Mesenteric fat pad (tissue), 1 donor: ENCODE measurements around the gene TCF25. TPM values are rescaled to one million over a fixed set of nuclear protein-coding genes. Genes with fewer than 3 reads are reported as not detected.
"Not testable (repeated sequence)": the region's sequence is repeated elsewhere in the genome, so short reads cannot be mapped to it uniquely, and the experiment has no call there.

Experiments used
- DNase-seq: peaks from one replicate; pipeline ENCODE4 v3.0.0-alpha.2; 2020; ENCODE audit warnings: low spot score
- long read RNA-seq: library from polyadenylated mRNA; unstranded; transcript quantifications from one replicate; pipeline ENCODE4 v2.0.0, GENCODE V29; 2020
- total RNA-seq: library from RNA; stranded (reverse); fragmentation: NEBNext Ultra II Directional; extraction: Animal tissue kit (Norgen Biotek cat#: 25700); gene quantifications from one replicate; pipeline ENCODE4 v1.2.1, GENCODE V29; 2021
- donor health status: DM: yes; HTN: yes; CAD: no.

TCF25 gene, protein sequence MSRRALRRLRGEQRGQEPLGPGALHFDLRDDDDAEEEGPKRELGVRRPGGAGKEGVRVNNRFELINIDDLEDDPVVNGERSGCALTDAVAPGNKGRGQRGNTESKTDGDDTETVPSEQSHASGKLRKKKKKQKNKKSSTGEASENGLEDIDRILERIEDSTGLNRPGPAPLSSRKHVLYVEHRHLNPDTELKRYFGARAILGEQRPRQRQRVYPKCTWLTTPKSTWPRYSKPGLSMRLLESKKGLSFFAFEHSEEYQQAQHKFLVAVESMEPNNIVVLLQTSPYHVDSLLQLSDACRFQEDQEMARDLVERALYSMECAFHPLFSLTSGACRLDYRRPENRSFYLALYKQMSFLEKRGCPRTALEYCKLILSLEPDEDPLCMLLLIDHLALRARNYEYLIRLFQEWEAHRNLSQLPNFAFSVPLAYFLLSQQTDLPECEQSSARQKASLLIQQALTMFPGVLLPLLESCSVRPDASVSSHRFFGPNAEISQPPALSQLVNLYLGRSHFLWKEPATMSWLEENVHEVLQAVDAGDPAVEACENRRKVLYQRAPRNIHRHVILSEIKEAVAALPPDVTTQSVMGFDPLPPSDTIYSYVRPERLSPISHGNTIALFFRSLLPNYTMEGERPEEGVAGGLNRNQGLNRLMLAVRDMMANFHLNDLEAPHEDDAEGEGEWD
- 156 TPM for total RNA-seq
- long read RNA-seq, transcript TCF25-203 (2 exons, 981 nt), result minor isoform, 8 of 388 reads
- long read RNA-seq, transcript TCF25-202 (19 exons, 2,377 nt), result minor isoform, 5 of 388 reads
- long read RNA-seq, transcript TCF25-201 (18 exons, 2,233 nt), result major isoform, 207 of 388 reads
- long read RNA-seq, transcript TCF25-220 (2 exons, 1,535 nt), result minor isoform, 5 of 388 reads
- long read RNA-seq, partial matches to known transcripts, result 58 of 388 reads
- long read RNA-seq, other reads (novel, unspliced or antisense), result 103 of 388 reads

DNA sequence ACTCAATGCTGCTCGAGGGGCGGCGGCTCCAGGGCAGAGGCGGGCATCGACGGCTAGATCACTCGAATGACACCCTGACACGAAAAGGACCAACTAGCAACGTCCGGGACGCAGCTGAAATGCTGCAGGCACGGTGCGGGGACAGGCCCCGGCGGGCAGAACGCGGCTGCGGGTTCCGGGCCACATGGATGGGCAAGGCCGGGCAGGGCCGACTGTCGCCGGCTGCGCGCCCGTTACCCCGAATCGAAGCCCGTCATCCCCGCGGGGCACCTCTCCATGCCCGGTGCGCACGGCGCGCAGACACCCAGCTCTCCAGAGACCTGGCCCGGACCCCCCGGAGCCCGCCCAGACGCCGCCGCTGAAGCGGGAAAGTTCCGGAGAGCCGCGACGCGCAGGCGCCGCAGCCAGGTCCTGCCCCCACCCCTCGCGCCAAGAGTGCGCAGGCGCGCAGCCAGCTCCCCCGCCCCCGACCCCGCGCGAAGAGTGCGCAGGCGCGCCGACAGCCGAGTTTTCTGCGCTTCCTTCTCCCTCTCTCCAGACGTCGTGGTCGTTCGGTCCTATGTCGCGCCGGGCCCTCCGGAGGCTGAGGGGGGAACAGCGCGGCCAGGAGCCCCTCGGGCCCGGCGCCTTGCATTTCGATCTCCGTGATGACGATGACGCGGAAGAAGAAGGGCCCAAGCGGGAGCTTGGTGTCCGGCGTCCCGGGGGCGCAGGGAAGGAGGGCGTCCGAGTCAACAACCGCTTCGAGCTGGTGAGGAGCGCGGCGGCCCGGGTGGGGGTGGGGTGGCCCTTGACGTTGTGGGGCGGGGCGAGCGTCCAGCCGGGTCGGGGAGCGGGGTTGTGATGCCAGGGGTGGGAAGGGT is at the start of gene TCF25:
Gene TCF25, plus strand, starts transcription at position 484 of the 863 bp plus-strand sequence. Its CDS starts 76 bp downstream, at position 560.
- DNase-seq, result peak; percentile 96

DNA sequence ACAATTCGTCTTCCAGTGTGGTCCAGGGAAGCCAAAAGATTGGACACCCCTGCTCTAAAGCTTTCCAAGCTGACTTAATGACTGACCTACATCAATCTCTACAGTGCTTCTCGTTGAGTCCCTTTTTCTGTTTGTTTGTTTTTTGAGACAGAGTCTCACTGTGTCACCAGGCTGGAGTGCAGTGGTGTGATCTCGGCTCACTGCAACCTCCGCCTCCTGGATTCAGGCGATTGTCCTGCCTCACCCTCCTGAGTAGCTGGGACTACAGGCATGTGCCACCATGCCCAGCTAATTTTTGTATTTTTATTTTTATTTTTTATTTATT is 49.6 kb upstream of the TCF25 start:
- DNase-seq, result not testable (repeated sequence)

DNA sequence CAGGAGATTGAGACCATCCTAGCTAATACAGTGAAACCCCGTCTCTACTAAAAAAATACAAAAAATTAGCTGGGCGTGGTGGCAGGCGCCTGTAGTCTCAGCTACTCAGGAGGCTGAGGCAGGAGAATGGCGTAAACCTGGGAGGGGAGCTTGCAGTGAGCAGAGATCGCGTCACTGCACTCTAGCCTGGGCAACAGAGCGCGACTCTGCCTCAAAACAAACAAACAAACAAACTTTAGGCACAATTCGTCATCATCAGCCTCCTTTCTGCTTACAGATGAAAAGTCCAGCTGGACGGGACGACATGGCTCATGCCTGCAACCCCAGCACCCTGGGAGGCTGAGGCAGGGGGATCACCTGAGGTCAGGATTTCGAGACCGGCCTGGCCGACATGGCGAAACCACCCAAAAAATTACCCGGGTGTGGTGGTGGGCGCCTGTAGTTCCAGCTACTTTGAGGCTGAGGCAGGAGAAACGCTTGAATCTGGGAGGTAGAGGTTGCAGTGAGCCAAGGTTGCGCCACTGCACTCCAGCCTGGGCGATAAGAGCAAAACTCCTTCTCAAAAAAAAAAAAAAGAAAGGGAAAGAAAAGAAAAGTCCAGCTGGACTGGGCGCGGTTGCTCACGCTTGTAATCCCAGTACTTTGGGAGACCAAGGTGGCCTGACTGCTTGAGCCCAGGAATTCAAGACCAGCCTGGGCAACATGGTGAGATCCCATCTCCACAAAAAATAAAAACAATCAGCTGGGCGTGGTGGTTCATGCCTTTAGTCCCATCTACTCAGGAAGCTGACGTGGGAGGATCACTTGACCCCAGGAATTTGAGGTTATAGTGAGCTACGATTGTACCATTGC is 46.6 kb upstream of the TCF25 start:
- no peak for DNase-seq

DNA sequence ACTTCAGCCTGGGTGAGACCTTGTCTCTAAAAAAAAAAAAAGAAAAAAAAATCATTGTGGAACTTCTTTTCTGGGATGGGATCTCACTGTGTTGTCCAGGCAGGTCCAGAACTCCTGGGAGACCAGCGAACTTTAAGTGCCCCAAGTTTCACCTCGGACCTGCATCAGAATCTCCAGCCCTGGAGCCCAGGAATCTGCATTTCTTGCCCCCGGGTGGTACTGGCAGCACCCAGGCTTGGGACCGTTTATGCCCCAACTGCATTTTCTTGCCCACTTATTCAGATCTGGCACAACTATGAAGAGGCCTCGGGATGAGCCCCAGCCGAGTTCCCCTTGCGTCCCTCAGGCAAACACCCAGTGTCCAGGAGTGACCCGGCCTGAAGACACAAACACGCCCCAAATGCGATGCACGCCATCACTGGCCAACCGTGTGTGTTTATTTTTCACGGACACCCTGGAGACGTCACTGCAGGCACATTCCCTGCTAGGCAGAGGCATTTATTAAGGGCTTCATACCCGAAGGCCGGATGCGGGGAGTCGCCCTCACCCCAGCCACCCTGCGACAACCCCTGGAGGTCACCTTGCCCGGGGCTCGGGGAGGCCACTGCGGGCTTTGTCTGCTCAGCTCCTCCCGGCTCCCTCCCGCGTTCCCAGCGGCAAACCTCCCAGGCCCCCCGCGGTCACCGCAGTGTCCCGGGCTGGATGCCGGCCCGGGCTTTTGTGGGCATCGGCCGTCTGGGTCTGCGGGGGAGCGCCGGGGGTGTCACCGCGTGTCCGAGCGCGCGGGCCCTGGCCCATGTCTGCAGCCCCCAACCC is 45.8 kb upstream of the TCF25 start:
- DNase-seq, result no peak

DNA sequence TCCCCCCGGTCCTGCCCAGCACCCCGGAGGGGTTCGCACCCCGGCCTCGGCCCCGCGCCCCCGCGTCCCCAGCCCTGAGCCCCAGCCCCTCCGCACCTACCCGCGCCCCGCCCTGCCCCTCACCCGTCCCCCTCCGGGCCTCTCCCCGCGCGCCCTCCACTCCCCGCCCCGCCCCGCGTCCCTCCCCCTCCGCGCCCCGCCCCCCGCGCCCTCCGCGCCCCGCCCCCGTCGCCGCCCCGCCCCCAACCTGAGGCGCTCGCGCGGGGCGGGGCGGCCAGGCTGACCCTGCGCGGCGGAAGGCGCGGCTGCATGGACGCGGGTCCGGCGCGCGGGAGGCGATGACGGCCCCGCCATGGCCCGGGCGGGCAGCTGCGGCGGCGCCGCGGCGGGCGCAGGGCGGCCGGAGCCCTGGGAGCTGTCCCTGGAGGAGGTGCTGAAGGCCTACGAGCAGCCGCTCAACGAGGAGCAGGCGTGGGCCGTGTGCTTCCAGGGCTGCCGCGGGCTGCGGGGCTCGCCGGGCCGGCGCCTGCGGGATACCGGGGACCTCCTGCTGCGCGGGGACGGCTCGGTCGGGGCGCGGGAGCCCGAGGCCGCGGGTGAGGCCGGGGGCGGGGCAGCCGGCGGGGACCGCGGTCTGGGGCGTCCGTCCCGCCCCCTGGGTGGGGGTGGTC is 45.1 kb upstream of the TCF25 start, which contains the start of gene SPIRE2:
Gene SPIRE2, plus strand, starts transcription at position 277 of the 671 bp plus-strand sequence. Its CDS starts 76 bp downstream, at position 353.
- DNase-seq, result peak; percentile 92

DNA sequence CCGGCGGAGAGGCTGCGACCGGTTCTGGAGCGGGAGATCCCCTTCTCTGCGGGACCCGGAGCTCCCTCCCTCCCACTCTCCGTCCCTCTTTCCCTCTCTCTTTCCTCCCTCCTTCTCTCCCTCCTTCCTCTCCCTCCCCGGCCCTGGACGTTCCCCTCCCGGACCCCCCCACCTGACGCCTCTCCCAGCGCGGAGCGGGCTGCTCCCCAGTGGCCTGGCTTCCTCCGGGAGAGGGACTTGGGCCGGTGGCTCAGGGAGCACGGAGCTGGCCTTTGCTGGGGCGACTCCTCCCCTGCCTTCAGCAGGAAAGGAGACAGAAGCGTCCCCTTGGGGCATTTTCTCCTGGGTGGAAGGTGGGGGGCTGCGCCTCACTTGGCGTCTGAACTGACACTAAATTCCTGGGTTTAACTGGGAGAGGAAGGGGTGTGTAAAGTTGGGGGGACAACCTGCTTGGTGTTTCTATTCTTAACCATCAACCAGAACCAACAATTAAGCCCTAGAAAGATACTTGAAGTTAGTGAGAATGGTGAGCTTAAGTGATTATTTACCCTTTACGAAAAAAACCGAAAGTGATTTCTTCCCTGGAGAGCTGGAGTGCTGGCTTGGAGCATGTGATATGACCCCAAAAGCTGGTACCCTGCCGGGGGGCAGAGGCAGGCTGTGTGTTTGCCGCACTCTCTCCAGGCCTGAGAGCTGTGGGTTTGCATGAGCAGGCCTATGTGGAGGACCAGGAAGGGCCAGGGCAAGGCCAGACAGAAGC is 44.3 kb upstream of the TCF25 start:
- DNase-seq, result no peak

DNA sequence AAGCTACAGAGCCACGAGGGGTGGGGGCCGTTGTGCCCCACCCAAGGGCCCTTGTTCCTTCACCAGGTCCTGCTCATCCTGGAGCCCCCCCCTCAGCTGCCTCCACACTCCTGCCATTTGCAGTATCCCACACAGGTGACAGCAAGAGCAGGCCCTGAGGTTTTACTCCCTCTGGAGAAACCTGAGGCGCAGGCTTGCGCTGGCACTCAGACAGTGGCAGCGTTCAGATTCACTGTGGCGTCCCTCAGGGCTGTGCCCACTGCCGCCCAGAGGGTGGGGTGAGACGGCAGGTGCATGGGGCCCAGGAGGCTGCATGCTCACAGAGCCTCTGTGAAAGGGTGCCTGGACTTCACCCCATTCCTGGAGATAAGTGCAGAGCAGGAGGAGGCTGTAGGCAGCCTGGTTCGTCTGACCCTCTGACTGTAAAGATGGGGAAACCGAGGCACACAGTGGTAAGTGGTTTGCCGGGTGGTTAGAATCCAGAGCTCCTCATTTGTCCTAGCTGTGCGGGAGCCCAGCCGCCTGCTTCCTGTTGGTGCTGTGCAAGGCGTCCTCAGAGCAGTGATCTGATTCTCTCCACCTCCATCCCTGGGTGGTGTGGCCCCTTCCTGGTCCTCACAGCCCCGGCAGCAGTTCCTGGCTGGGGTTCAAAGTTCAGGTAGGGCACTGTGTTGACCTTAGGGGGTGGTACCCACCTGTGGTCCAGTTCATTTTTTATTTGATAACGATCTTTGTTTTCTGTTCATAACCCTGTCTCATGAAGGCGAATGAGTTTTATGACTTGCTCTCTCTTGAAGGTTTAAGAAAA is 43.6 kb upstream of the TCF25 start:
- no peak for DNase-seq

DNA sequence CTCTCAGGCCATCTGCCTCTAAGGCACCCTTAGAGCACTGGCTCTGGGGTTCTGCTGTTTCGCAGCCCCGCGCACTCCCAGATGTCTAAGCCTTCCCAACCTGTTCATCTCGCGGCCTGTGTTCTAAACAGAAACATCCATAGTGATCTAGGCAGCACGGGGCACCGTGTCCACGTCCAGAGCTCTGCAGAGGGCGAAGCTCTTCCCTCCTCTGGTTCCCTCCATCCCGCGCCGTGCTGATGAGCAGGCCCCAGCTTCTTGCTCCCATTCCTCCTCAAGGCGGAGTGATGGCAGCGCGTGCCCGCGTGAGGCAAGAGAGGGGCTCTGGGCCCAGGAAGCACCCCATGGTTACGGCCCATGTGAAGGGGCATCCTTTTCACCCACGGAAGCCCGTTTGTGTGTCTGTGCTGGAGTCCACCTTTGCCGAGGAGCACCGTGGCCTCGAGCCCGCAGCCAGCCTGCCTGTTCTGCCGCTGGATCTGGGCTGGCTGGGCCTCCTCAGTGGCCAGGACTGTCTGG is 41.5 kb upstream of the TCF25 start:
- DNase-seq, result no peak

DNA sequence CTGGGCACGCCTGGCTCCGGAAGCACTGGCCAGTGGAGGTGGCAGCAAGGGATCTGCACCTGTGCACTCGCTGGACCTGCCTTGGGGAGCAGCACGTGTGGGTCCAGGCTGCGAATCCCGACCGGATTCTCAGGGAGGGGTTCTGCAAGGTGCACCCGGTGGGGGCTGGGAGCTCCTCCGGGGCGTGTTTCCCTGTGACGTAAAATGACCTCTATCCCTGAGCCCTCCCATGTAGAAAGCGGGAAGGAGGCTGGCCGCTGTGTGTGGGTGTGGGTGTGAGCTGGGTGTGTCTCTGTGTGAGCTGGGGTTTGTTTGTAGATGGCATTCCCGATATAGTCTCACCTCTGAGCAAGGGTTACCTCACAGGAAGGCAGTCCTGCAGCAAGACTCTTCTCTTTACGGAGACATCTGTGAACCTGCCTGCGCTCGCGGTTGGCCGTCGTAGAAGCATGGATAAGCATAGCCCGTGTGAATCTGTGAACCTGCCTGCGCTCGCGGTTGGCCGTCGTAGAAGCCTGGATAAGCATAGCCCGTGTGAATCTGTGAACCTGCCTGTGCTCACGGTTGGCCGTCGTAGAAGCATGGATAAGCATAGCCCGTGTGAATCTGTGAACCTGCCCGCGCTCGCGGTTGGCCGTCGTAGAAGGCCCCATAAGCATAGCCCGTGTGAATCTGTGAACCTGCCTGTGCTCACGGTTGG is 39.6 kb upstream of the TCF25 start:
- not testable (repeated sequence) for DNase-seq

DNA sequence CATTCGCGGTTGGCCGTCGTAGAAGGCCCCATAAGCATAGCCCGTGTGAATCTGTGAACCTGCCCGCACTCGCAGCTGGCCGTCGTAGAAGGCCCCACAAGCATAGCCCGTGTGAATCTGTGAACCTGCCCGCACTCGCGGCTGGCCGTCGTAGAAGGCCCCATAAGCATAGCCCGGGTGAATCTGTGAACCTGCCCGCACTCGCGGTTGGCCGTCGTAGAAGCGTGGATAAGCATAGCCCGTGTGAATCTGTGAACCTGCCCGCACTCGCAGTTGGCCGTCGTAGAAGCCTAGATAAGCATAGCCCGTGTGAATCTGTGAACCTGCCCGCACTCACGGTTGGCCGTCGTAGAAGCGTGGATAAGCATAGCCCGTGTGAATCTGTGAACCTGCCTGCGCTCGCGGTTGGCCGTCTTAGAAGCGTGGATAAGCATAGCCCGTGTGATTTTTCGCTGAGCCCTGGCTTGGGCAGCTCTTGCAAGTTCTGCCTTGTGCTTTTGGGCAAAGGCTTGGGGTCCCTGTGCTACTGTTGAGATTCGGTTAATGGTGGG is 38.5 kb upstream of the TCF25 start:
- DNase-seq, result not testable (repeated sequence)

DNA sequence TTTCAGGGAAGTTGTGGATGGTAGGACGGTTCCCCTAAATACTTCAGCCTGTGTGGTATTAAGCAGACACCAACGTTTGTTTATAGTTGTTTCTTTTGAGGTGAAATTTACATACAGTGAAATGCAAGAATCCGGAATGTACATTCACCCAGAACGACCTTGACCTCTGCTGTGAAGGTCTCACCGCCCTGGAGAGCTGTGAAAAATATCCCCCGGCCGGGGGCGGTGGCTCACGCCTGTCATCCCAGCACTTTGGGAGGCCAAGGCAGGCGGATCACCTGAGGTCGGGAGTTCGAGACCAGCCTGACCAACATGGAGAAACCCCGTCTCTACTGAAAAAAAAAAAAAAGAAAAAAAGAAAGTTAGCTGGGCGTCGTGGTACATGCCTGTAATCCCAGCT is 36.9 kb upstream of the TCF25 start:
- DNase-seq, result not testable (repeated sequence)

DNA sequence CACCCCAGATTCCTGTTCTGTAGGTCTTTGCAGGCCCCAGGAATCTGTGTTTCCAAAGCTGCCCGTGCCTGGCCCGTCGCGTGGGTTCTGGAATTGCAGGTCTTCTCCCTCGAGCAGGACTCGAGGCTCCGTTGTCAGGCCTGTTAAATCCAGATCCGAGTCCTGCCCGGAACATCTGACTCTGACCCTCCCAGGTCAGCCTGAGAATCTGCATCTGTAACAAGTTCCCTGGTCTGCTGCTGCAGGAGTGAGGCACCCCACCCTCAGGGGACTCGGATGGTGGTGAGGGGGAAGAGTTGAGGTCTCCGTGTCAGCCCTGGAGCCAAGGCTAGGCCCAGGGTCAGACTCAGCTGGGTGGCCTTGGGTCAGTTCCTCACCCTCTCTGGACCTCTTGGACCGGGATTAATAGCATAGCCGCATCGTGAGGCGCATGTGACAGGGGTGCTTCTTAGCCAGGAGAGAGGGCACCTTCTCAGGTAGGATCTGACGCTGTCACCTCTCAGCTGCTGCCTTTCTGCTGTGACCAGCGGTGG is 36.3 kb upstream of the TCF25 start:
- DNase-seq, result no peak

DNA sequence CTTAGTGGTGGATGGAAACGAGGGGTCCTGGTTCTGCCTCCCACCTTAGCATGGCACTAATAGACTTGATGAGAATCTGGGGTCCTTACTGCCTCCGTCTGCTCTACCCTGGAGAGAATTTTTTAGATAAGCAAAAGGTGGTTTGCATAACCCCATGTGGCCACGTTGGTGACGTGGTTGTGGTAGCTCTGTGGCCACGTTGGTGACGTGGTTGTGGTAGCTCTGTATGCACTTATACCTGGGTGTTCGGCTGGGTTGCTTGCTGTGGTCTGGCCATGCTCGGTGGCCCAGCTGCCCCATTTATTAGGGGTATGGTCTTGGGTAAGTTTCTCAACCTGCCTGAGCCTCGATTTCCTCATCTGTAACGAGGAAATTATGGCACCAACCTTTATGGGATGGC is 32.1 kb upstream of the TCF25 start:
- DNase-seq, result no peak

DNA sequence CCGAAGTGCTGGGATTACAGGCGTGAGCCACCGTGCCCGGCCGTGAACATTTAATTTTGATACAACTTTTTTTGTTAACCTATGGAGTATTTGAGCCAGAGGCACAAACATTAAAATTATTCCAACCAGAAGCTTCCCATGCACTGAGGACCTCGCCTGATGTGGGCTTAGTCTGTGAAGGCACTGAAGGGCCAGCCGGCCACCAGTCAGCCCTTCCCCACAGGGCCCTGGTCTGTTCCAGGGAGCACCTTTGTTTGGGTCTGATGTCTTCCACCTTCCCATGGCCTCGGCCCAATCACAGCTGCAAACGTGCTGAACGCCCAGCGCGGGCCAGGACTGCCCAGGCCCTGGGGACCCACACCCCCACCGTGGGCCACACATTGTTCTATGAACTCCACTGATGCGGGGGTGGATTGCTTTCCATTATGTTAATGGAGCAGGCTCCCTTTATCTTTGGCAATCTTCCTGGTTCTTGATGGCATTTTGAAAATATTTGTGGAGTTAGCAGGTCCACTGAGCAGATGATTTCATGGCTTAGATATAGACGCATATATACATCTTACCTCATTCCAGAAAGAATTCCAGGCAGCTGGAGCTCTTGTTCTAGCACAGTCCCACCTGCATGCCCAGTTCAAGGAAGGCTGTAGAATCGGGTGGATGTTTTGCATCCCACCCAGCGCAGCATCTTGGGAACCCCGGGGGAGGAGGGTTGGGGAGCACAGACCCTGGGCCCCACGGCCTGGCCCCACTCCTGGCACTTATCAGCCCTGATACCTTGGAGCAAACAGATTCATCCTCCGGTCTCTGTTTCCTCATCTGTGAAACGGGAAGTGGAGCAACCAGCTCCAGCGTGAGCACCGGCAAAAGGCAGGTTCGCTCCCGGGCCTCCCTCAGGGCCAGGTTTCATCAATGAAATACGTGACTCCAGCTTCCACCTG is 30.7 kb upstream of the TCF25 start:
- DNase-seq, result no peak
